Right lung (tissue), 5 donors: Measurements from ENCODE around the gene GLI3. TPM values are rescaled to one million over a fixed set of nuclear protein-coding genes. Genes with fewer than 3 reads are reported as not detected.
A peak's percentile ranks its signal among the peaks of the same experiment; 100 is the strongest.

ENCODE experiments used
- DNase-seq, 2 donors: peaks; one replicate each; pipeline ENCODE4 v3.0.0-alpha.2; 2013
- polyA plus RNA-seq, 5 donors: library from polyadenylated mRNA; unstranded; fragments of 120-200 nt; gene quantifications; one replicate each; pipeline versions ENCODE4 v1.2.1 to v1.2.3, GENCODE V29; 2013; ENCODE audit warnings: inconsistent platforms in 1 of 5, low replicate concordance in 1 of 5; ENCODE audit not compliant: insufficient read length in 5 of 5, insufficient read depth in 1 of 5

The GLI3 gene
- polyA plus RNA-seq, 5 donors = 26.5 to 35.8 (median 28.7) TPM

DNA sequence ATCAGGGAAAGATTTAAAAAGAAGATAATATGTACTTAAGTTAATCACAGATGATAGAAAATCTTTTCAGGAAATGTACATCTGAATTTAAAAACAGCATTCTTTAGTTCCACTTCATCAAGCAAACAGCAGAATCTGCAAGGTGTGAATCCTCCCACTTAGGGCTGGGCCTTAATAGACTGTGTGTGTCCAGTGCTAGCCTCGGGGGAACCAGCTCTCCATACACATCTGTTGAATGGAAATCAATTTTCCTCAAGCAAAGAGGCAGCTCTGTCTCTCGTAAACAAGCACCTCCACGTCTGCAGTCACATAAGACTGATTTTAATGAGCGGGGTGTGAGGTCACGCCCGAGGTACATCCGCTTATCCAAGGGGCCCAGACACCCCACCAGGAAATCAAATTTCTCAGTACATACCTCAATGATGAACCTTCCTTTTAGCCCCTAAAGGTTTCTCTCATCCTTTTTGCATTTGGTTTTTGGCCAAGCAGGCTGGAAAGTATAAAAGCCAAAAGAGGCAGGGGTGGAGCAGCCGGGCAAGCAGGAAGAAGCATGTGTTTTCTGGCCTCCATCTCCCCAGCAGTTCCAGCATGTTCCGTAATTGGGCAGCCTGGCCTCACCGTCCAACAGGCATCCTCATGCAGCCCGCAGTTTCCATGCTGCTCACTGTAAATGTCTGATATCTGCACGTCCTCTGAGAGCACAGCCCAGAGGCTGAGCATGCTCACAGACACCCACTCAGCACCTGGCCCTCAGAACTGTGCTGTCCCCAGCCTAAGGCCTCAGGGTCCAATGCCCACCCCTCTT is 131.3 kb downstream of the GLI3 start:
- DNase-seq = no peak

DNA sequence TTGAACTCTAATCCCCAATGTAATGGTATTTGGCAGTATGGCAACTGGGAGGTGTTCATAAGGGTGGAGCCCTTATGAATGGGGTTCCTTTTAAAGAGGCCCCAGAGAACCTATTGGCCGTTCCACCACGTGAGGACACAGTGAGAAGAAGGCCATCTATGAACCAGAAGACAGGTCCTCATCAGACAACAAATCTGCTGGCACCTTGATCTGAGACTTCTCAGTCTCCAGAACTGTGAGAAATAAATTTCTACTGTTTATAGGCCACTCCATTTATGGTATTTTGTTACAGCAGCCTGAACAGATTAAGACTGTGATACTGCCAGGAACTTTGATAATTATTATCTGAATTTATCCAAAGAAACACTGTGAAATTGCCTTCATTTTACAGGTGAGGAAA is 132.3 kb downstream of the GLI3 start:
- no peak for DNase-seq

DNA sequence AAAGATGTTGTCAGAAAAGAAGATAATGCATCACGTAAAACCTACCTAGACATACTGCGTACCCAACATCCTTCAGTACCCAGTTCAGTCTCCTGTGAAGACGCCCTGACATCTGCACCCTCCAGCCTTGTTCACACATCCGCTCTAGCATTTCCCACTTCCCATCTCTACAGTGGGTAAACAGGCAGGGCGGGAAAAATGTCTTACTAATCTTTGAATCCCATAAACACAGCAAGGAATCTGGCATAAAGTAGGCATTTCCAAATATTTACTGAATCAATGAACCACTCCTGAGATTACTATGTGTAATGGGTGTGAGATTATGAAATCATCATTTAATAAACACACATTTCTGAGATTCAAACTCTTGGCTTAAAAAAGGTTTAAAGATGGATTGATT is 132.8 kb downstream of the GLI3 start:
- no peak for DNase-seq

DNA sequence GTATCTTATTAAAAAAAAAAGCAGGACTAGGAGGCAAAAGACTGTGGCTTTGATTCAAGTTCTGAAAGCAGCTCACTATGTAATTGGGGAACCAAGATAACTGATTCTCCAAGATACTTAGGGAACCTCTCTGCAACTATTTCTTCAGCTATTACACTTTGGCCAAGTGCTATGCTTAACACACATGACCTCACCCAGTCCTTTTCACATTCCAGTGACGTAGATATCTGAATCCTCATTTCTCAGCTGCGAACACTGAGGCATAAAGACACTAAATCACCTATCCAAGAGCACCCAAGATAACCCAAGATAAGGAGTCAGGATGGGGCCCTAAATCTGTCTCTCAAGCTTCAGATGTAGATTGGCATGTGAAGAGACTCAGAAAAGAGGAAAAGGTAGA is 133.6 kb downstream of the GLI3 start:
- DNase-seq = no peak

DNA sequence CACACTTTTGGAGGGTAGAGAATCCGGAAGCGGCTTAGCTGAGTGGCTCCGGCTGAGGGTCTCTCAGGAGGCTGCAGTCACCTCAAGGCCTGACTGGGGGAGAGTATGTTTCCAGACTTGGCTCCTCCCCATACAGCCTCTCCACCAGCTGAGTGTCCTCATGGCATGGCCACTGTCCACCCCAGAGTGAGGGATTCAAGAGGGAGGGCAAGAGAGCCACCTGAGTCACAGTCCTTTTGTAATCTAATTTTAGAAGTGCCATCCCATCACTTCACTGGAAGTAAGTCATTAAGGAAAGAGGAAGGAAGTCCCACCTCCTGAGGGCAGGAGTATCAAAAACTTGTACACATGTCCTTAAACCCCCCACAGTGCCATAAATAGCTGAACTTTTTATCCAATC is 134.0 kb downstream of the GLI3 start:
- no peak for DNase-seq

DNA sequence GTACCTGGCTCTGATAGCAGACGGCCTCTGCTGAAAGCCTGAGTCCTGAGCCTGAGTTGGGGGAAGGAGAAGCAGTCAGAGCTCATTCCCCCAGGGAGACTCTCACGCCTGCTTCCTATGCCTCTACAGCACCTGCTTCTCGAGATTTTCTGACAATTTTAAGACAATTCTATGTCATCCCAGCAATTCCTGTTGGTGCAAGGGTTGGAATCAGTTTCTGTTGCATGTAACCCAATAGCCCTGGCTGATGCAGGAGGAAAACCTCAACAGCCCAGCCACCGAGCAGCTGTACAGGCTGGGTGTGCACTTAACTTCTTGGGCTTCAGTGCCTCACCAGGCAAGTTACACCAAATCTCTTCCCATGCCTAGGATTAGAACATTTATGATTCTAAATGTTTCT is 134.7 kb downstream of the GLI3 start:
- no peak for DNase-seq

DNA sequence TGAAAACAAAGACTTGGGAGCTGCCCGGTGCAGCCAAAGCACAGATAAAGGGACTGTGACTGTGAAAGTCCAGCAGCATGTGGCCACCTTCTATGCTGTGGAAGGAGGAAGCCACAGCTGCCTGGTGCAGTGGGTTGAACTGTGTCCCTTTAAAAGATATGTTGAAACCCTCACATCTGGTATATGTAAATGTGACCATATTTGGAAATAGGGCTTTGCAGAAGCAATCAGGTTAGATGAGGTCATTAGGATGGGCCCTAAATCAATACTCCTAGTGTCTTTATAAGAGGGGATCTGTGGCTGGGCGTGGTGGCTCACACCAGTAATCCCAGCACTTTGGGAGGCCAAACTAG is 136.9 kb downstream of the GLI3 start:
- DNase-seq = no peak

DNA sequence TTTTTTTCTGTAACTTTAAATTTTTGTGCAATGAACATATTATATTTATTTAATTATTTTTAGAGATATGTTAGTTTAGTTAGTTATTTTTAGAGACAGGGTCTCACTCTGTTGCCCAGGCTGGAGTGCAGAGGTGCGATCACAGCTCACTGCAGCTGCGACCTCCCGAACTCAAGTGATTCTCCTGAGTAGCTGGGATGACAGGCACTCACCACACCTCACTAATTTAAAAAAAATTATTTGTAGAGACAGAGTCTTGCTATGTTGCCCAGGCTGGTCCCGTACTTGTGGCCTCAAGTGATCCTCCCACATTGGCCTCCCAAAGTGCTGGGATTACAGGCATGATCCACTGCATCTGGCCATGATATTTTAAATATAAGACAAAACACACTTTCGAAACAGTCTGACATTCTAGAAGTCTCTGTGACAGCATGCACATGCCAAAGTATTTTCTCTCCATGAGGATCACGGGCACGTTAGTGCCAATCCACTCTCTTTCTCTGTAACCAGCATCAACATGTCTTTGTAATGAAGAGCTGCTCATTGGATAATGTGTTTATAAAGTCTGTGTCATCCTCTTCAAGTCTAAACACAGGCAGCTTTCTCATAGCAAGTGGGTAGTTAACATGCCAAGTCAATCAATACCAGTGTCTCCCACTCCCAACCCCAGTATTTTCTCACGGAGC is 137.4 kb downstream of the GLI3 start:
- no peak for DNase-seq

DNA sequence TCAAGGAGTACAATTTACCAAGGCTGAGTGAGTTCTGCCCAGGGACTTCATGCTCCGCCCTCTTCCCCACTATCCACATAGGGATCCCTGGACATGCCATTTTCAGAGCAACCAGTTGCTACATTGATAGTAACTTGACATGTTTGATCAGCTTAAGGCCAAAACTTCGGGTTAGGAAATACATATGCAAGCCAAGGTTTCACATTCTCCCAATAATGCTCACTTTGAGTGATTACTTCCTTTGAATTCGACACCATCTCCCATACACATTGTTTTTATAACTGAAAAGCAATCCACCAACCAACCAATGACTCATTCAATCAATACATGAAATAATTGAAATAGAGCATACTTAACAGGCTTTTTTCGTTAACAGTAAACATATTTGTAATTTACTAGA is 137.9 kb downstream of the GLI3 start:
- no peak for DNase-seq

DNA sequence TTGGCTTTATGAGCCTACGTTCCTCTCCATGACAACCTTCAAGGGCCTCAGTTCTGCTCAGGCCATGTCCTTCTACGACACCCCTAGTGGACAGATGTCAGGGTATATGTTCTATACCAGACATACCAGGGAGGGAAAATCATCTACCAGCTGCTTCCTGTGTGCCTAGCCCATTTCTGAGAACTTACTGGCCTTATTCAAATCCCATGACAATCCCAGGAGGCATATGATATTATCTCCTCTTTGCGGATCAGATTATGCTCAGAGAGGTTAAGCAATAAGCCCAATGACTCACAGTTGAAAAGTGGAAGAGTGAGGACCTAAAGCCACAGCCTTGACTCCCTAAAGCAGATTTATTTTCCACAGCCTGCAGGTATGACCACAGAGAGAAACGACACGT is 139.3 kb downstream of the GLI3 start:
- DNase-seq = no peak

DNA sequence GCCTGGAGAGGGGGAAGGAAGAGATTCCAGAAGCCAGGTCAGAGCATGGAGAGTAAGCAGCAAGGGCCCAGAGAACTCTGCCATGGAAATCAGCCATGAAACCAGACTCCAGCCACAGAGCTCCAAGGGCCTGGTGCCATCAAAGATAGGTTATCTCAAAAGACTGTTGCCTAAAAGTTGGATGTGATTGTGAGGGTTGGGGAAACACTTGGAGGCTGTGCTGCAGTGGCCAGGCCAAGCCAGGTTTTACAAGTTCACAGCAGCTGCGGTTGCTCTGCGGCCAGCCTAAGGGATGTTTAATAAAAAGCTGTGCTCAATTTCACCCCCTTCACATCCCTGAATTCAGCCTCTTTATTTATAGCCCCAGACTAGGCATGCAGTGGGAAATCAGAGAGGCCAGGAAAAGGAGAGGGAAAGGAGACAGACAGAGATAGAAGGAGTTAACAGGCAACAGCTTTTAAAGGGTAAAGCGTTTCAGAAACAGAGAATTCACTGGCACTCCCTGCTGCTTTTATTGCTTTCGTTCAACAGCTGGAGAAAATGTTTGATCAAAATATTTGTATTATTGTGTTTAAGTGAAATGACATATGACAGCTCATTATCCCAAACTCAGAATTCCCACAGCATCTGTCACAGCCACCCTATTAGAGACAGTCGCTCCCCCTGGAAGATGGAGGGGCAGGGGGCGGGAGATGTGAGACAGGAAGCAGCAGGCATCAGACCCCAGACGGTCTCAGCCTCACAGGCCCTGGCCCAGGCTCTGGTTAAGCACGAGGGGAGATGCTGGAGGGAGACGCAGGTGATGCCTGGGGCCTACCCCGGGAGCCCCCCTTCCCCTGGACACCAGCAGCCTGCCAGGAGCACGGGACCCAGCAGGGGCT is 140.1 kb downstream of the GLI3 start:
- DNase-seq = peak; percentile 85 to 88

DNA sequence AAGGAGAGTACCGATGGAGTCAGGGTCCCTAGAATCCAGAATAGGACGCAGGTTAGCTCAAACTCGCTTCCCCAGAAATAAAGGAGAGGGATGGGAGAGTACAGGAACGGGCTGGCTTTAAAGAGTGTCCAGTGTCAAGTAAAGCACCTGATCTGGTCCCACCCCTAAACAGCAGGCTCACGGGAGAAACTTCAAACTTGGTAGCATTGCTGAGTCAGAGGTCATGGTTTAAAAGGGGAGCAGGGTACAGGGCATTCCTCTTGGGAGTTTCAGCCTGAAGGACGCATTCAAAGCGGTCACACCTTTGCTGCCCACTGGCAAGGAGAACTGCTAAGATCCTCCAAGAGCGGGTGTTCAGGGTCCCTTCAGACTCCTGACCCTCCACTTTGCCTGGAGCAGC is 140.7 kb downstream of the GLI3 start:
- DNase-seq = no peak

DNA sequence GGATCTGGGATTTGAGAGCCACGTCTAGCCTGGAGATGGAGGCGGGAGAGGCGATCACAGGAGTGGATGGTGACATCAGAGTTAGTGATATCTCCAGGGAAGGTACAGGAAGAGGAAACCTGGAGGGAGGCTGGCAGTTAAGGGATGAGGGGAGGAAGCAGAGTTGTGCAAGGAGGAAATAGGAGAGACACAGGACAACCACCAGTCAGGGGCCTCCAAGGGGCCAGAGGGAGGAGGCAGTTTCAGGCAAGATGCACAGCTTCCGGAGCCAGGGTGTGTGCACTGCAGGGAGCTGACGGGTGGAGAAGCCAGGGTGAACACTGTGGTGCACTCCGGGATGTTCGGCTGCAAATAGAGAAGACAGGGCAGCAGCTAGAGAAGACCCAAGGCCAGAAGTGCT is 141.2 kb downstream of the GLI3 start:
- DNase-seq = no peak

DNA sequence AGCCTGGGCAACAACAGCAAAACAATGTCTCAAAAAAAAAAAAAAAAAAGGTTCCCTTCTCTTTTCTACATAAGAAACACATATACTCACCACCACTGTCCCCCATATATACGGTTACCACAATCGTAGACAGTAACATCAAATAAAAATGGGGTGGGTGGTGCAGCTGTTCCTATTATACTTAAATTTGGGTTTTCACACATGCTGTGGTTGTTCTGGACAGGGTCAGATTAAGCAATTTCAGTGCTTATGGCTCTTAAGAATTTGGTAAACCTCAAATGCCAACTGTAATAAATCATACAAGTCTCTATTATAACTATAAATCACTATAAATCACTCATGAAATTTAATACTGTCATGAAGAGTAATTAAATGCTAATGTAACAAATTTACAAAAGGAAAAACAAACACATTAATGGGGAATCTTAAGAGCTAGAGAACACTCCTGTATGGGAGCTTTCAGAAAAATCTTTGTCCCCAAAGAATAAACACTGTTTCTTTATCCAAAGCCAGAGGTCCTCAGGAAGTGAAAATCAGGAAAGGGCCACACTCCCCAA is 143.6 kb downstream of the GLI3 start:
- DNase-seq = no peak

DNA sequence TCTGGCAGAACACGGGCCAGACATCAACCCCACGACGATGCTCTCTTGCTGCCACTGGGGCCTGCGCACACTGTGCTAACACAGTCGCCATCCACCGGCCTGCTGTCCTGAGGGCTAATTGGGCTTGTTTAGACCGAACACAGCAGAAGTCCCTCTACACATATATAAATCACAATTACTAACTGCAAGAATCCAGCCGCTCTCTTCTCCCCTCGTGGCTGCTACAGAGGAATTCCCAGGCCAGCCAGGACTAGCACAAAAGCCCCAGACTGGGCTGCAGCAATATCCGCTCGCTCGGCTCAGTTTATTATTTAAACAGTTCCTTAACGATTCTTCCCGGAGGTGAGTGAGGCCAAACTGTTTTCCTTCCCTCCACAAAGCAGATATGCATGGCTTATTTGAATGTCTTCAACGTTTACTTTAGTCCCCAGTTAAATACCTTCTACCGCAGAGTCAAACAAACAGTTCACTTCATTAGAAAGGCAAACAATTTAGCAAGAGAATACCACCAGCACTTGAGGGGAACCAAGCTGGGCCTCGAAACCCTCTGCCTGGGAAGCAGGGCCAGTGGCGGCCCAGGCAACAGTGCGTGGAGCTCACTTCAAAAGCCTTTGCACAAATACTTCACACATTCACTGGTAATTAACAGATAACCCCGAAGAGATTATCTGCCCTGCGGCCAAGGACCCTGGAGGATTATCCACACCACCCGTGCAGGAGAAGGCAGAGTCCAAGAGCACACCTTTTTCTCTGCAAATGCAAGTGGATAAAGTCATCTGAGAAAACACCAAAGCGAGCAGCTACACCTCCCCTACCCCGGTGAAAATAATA is 145.3 kb downstream of the GLI3 start:
- peak in 1 of 2 donors; percentile 62 for DNase-seq

DNA sequence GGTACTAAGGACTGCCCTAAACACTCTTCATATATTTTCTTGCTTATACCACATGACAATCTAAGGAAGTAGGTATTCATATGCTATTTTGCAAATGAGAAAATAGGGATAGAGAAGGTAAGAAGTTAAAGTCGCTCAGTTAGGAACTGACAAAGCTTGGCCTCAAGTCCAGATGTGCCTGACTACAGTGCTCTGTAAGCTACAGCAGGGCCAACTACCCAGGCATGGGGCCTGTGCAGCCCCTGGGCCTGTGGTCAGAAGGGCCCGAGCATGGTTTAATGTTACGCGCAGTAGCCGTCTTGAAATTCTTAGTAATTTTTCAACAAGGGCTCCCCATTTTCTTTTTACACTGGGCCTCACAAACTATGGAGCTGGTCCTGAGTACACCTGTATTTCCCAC is 146.2 kb downstream of the GLI3 start:
- no peak for DNase-seq

DNA sequence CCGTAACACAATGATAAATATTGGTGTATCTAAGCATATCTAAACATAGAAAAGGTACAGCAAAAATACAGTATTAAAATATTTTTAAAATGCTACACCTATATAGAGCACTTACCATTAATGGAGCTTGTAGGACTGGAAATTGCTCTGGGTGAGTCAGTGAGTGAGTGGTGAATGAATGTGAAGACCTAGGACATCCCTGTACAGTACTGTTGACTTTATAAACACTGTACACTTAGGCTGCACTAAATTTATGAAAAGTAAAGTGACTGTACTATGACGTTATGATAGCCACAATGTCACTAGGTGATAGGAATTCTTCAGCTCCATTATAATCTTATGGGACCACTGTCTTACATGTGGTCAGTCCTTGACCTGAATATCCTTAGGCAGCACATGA is 147.0 kb downstream of the GLI3 start:
- no peak for DNase-seq

DNA sequence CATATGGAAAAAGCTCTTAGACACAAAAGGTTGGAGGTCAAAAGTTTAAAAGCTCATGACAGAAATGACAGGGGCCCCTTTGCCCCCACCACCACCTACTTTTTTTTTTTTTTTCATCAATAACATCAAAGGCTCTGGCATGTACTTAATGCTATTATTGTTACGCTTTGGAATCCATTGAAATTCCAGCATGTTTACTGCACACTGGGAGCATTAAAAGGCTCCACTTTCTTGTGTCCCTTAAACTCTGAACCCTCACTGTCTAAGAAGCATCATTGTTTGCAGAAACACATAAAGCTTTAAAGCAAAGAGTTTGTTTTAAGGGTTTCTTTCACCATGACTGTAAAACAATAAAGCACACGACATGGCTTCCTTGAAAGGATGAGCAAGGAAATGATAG is 149.4 kb downstream of the GLI3 start:
- no peak for DNase-seq

DNA sequence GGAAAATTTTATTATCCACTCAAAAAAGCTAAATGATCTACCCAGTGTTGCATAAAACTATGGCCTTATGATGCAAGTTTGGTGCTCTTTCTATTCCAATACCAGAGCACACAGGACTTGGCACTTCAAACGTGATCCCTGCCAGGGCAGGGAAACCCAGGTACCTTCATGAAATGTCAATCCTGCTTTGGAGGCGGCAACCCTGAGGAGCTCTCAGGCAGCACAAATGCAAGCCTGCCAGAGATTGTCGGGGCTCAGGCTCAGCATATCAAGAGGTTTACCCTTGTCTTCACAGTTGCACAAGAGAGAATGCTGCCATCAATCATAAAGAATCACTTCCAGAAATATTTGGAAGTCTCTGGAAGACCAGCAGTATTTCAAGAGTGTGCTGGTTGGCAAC is 151.5 kb downstream of the GLI3 start:
- DNase-seq = no peak

DNA sequence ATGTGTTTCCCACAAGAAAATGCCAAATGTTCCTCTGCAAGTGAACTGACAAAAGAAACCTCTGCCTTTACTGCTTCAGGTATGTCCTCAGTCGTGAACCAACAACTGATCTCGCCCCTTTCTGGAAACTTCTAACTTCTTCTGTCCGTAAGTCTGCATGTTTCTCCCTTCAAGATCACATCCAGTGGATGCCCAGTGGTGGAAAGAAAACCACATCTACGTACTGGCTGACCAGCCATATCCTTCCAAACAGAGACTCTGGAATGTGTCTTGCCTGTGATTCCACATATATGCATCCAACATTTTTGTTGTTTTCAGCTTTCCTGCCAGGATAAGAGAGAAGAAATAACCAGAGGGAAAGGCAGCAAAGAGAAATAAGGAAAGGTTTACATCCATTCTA is 152.7 kb downstream of the GLI3 start:
- DNase-seq = no peak

DNA sequence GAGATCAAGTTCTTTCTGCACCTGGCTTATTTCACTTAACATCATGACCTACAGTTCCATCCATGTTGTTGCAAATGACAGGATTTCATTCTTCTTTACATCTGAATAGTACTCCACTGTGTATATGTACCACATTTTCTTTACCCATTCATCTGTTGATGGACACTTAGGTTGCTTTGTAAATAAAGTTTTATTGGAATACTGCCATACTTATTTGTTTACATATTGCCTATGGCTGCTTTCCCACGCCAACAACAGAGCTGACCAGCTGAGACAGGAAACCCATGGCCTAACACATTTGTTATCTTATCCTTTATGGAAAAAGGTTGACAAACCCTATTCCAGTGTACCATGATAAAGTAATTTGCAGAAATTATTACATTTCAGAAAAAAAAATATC is 153.7 kb downstream of the GLI3 start:
- no peak for DNase-seq
